Peyer's patch (tissue), 4 donors: ENCODE data around the gene B3GAT2. TPM values are rescaled to one million over a fixed set of nuclear protein-coding genes. Genes with fewer than 3 reads are reported as not detected.

Experiments used
- DNase-seq, 3 donors: peaks; one replicate each; pipeline ENCODE4 v3.0.0-alpha.2; 2017 to 2019
- H3K27ac ChIP-seq, 4 donors: fragments of 200-600 bp; sonication (generic); one replicate each; pipeline ENCODE4 v1.5.1; 2016 to 2019
- H3K27me3 ChIP-seq, 2 donors: fragments of 200-600 bp; sonication (generic); one replicate each; pipeline ENCODE4 v1.5.1; 2019
- H3K36me3 ChIP-seq, 3 donors: fragments of 200-600 bp; sonication (generic); one replicate each; pipeline ENCODE4 v1.5.1; 2016 to 2019
- H3K4me1 ChIP-seq, 4 donors: fragments of 200-600 bp; sonication (generic); one replicate each; pipeline ENCODE4 v1.5.1; 2016 to 2019
- H3K4me3 ChIP-seq, 4 donors: fragments of 200-600 bp; sonication (generic); 1 replicate in 3 of 4; 2 replicates in 1 of 4; pipeline ENCODE4 v1.5.1; 2016 to 2019; ENCODE audit warnings: mild to moderate bottlenecking in 1 of 4
- H3K9me3 ChIP-seq, 4 donors: fragments of 200-600 bp; sonication (generic); one replicate each; pipeline ENCODE4 v1.5.1; 2016 to 2019; ENCODE audit warnings: mild to moderate bottlenecking in 1 of 4
- POLR2A ChIP-seq, 2 donors: fragments of 450-650 bp; IDR thresholded peaks; one replicate each; pipeline ENCODE4 v1.5.1; 2017; ENCODE audit warnings: antibody characterized with exemption in 2 of 2, mild to moderate bottlenecking in 2 of 2, moderate library complexity in 2 of 2
- total RNA-seq, 4 donors: library from RNA; depleted of rRNA; stranded (reverse); fragments of >200 nt; gene quantifications; one replicate each; pipeline ENCODE4 v1.1.0, GENCODE V29; 2016
- TF ChIP-seq, protein P1 (sequence below), 6 experiments: fragments of 450-650 bp in 4 of 6; fragments of 200-600 bp in 2 of 6; sonication (generic) in 1 of 6; IDR thresholded peaks; one replicate each; pipeline ENCODE4 v1.5.1; 2017 to 2019; ENCODE audit warnings: antibody characterized with exemption in 6 of 6, mild to moderate bottlenecking in 3 of 6, moderate library complexity in 1 of 6

Gene B3GAT2, protein sequence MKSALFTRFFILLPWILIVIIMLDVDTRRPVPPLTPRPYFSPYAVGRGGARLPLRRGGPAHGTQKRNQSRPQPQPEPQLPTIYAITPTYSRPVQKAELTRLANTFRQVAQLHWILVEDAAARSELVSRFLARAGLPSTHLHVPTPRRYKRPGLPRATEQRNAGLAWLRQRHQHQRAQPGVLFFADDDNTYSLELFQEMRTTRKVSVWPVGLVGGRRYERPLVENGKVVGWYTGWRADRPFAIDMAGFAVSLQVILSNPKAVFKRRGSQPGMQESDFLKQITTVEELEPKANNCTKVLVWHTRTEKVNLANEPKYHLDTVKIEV
- not detected for total RNA-seq

DNA sequence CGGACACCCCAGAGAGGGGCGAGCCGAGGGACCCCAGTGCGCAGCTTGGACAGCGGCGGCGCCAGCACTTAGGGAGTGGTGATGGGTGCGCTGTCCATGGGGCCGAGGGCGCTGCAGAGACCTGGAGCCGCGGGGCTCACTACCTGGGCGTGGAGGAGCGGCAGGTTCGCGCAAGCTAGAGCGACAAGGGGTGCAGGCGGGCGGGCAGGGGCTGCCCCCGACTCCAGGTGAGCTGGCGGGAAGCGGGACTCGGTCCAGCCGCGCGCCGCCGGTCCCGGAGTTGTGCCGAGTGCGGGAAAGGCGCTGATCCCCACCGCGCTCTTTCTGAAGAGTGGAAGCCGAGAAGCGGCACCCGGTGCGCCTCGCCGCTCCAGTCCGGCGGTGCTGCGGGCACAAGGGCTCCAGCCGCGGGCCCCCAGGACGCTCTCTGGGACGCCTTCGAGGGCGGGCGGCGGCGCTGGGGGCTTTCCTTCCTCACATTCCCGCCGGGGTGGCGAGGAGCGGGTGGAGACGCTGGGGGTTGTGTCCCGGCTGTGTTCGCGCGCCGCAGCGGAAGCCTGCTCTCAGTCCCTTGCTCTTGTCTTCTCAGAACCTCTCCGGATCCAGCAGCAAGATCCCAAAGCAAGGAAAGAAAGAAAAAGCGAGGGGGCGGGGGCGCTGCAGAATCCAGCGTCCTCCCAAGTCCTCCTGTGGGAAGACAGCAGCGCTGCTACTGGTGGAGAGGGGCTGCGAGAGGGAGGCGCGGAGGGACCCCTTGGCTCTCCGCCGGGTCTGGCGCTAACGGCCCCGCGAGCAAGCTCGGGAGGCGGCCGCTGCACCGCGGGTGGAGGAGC, at the start of gene B3GAT2:
Gene B3GAT2, minus strand, starts transcription at position 610 of the 833 bp plus-strand sequence. CDS start 631 bp downstream, outside the sequence.
- DNase-seq, result peak in 1 of 3 donors; percentile 51
- peak within 1 kb of the TSS; percentile 35 to 62 (median 56) for H3K4me3 ChIP-seq
- no peak within 1 kb of the TSS for H3K27ac ChIP-seq
- H3K36me3 ChIP-seq, result no peaks in the 10 kb centered on the region
- peaks cover 3 to 21% (median 13%) of the 10 kb centered on the region in 4 donors for H3K4me1 ChIP-seq
- peaks cover 0 to 10% of the 10 kb centered on the region in 2 donors for H3K27me3 ChIP-seq
- H3K9me3 ChIP-seq, result no peaks in the 10 kb centered on the region
- TF ChIP-seq, protein P1, sequence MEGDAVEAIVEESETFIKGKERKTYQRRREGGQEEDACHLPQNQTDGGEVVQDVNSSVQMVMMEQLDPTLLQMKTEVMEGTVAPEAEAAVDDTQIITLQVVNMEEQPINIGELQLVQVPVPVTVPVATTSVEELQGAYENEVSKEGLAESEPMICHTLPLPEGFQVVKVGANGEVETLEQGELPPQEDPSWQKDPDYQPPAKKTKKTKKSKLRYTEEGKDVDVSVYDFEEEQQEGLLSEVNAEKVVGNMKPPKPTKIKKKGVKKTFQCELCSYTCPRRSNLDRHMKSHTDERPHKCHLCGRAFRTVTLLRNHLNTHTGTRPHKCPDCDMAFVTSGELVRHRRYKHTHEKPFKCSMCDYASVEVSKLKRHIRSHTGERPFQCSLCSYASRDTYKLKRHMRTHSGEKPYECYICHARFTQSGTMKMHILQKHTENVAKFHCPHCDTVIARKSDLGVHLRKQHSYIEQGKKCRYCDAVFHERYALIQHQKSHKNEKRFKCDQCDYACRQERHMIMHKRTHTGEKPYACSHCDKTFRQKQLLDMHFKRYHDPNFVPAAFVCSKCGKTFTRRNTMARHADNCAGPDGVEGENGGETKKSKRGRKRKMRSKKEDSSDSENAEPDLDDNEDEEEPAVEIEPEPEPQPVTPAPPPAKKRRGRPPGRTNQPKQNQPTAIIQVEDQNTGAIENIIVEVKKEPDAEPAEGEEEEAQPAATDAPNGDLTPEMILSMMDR (IDR thresholded peaks at IDR 0.05), result no peak
- TF ChIP-seq POLR2A (IDR thresholded peaks at IDR 0.05), result no peak

DNA sequence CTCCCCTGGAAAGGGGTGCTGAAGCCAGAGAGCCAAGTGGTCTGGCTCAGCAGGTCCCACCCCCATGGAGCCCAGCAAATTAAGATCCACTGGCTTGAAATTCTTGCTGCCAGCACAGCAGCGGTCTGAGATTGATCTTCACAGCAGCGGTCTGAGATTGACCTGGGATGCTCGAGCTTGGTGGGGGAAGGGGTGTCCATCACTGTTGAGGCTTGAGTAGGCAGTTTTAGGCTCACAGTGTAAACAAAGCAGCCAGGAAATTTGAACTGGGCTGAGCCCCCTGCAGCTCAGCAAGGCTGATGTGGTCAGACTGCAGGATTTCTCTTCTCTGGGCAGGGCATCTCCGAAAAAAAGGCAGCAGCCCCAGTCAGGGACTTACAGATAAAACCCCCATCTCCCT, 41.3 kb upstream of the B3GAT2 start:
- no peaks in the 10 kb centered on the region for H3K36me3 ChIP-seq
- H3K4me1 ChIP-seq, result no peaks in the 10 kb centered on the region
- H3K27ac ChIP-seq, result no peak overlapping the region
- H3K4me3 ChIP-seq, result no peak overlapping the region
- H3K27me3 ChIP-seq, result no peaks in the 10 kb centered on the region
- TF ChIP-seq, protein P1 (IDR thresholded peaks at IDR 0.05), result no peak
- no peak for TF ChIP-seq POLR2A (IDR thresholded peaks at IDR 0.05)
- no peaks in the 10 kb centered on the region for H3K9me3 ChIP-seq
- DNase-seq, result no peak

- no peak for DNase-seq
- Histone ChIP-seq H3K9me3 (no peaks in the 10 kb centered on the region), H3K36me3 (no peaks in the 10 kb centered on the region), H3K27ac (no peak overlapping the region), H3K4me1 (no peaks in the 10 kb centered on the region), H3K27me3 (no peaks in the 10 kb centered on the region), H3K4me3 (no peak overlapping the region)
- no peak for TF ChIP-seq POLR2A (IDR thresholded peaks at IDR 0.05)
- TF ChIP-seq, protein P1 (IDR thresholded peaks at IDR 0.05), result no peak
These were observed 40.5 kb upstream of the B3GAT2 start for GRCh38 chr6:70997379-70997778.

DNA sequence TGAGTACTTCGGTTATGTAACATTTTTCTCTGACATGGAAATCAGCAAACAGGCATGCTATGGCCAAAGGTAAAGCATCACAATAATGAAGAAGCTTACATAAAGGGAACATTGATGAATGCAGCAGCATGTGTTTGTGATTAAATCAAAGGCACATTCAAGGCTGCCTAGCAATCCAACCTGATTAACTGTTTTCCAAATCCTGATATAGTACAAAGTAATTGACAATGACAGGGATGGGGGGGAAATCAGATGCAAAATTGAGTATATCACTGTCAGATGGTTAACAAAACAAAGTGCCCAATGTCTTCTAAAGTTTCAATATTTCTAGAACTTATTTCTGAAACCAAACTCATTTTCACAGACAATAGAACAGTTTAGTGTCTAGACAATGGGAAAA, 39.2 kb upstream of the B3GAT2 start:
- Histone ChIP-seq H3K36me3 (no peaks in the 10 kb centered on the region), H3K27me3 (no peaks in the 10 kb centered on the region), H3K4me1 (no peaks in the 10 kb centered on the region), H3K9me3 (no peaks in the 10 kb centered on the region), H3K4me3 (no peak overlapping the region), H3K27ac (no peak overlapping the region)
- DNase-seq, result no peak
- TF ChIP-seq, protein P1 (IDR thresholded peaks at IDR 0.05), result no peak
- no peak for TF ChIP-seq POLR2A (IDR thresholded peaks at IDR 0.05)

DNA sequence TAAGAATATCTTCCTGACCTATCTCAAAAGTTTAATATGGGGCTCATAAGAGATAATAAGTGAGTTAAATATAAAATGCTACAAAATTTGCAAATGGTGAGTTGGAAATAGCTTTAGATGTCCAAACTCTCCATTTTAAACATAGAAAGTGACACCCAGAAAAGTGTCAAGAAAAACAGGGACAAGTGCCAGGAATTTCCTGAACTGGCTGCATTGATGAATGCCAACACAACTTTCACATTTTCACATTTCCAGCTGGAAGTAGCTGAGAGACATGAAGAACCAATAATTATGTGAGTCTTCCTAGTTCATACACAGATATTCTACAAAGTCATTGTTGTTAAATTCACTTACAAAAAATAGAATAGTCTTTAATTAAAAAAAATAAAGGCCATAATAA, 38.6 kb upstream of the B3GAT2 start:
- Histone ChIP-seq H3K4me3 (no peak overlapping the region), H3K4me1 (no peaks in the 10 kb centered on the region)
- TF ChIP-seq, protein P1 (IDR thresholded peaks at IDR 0.05), result no peak
- no peak for TF ChIP-seq POLR2A (IDR thresholded peaks at IDR 0.05)

More for the DNA sequence above, 38.6 kb upstream of the B3GAT2 start:
- Histone ChIP-seq H3K36me3 (no peaks in the 10 kb centered on the region), H3K27ac (no peak overlapping the region), H3K9me3 (no peaks in the 10 kb centered on the region), H3K27me3 (no peaks in the 10 kb centered on the region)
- no peak for DNase-seq
